Measurements from ENCODE around the gene DIPK1C. TPM values are rescaled to one million over a fixed set of nuclear protein-coding genes. Genes with fewer than 3 reads are reported as not detected.
A peak's percentile ranks its signal among the peaks of the same experiment; 100 is the strongest.

DIPK1C gene
- total RNA-seq, 1 donor from 2014 or later = 12.3 TPM

DNA sequence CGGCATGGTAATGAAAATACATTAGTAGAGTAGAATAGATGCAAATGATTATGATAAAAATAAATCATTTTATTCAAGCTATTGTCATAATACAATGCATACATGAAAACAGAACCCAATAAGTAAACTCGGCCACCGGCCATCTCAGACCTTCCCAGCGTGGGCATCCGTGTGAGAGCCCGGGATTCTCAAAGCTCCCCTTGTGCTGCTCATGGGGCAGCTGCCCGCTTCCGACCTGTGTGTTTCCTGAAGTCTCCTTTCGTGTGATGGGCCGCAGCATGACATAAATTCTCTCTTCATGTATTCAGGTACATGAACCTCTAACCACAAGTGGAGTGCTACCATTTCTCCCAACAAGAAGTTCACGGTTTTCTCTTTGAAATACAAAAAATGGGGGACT is 25.6 kb upstream of the DIPK1C start:
- no peak for DNase-seq

DNA sequence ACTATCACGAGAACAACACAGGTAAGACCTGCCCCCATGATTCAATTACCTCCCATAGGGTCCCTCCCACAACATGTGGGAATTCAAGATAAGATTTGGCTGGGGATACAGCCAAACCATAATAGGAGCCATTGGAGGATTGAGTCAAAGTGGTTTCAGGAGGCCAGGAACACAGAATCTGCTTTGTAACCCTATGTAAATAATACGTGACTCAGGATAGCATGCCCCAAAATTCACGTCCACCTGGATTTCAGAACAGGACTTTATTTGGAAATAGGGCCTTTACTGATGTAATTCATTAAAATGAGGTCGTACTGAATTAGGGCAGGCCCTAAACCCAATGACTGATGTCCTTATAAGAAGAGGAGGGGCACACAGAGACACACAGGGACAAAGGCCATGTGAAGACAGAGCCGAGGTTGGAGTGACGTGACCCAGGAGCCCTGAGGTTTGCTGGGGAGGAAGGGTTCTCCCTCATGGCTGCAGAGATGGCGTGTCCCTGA is 23.1 kb upstream of the DIPK1C start:
- no peak for DNase-seq

DNA sequence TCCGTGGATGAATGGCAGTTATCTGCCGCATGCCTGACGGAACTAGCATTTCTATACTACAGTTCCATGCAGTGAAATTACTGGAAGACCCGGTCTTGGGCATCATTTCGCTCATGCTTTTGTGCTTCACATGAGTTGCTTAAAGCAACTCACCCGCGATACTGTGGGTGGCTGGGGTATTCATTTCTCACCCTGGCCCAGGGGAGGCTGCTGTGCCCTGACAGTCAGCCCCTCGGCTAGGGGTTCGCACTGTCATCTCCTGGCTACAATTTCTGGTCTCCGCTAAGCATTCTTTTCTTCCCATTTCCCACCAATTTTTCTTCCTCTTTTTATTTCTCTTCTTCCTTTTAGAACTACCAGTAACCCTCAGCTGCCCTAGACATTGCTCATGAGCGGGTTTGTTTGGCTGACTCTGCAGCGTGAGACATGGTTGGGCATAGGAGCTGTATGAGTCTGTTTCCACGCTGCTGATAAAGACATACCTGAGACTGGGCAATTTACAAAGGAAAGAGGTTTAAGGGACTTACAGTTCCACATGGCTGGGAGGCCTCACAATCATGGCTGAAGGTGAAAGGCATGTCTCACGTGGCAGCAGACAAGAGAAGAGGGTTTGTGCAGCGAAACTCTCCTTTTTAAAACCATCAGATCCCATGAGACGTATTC is 22.5 kb upstream of the DIPK1C start:
- no peak for DNase-seq

DNA sequence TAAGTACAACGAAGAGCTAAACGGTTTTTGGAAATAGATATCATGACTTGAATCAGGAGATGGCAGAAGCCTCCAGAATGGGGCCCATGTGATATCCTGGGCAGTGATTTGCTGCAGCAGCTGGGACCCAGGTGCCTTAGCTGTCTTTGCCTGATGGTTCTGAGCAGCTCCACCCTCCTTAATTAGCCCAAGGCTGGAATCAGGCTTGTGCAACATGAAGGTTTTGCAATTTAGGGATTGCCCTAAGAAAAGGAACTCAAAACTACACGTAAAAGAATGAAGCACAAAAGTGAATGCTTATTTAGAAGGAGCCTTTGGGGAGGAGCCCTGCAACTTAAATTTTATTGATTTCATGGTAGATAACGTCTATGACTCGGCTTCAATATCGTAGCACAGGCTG is 21.8 kb upstream of the DIPK1C start:
- DNase-seq = no peak

DNA sequence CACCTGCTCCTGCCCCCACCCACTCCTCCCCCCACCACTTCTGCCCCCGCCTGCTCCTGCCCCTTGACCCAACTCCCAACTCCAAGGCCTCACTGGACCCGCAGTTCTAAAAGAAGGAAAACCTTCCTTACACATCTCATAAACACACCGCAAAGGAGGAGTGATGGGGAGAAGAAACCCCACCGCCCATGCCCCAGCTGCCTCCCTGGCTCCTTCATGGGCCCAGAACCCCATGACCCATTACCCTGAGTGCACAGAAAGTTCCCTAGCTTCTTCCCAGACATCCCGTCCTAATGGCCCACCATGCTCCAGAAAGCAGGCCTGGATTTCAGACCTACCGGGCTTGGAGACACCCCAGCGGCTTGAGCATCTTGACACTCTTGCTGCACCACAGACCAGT is 21.2 kb upstream of the DIPK1C start:
- DNase-seq = no peak

GRCh38 chr18:74477771-74478170 is 20.7 kb upstream of the DIPK1C start:
- DNase-seq = no peak

- no peak for DNase-seq
These were observed 19.0 kb upstream of the DIPK1C start for GRCh38 chr18:74476140-74476539.

DNA sequence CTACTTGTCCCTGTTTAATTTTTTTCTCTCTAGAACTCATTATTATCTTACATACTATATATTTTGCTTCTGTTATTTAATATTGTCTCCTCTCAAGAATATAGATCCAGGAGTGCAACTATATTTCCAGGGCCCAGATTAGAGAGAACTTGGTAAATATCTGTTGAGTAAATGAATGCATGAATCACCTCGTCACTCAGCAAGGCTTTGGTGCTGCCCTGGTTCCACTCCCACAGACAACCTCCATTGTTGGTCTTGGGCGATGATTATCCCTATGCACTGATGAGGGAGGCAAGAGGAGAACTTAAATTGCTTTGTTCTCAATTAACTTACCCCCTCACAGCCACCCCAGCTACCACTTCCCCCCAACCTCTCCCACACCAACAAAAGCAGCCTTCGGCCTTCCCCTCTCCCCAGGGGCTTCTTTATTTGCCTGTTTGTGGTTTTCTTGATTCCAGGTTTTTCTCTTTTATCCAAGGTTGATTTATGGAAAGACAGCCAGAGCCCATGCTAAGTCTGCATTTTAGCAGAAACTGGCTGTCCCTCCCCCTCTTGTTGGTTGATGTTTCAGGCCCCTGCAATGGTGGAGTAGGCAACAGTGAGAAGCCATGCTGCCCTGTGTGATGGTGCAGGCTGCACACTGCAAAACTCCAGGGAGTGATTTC is 17.0 kb upstream of the DIPK1C start:
- DNase-seq = no peak

GRCh38 chr18:74472312-74472711 is 15.2 kb upstream of the DIPK1C start:
- DNase-seq = no peak

DNA sequence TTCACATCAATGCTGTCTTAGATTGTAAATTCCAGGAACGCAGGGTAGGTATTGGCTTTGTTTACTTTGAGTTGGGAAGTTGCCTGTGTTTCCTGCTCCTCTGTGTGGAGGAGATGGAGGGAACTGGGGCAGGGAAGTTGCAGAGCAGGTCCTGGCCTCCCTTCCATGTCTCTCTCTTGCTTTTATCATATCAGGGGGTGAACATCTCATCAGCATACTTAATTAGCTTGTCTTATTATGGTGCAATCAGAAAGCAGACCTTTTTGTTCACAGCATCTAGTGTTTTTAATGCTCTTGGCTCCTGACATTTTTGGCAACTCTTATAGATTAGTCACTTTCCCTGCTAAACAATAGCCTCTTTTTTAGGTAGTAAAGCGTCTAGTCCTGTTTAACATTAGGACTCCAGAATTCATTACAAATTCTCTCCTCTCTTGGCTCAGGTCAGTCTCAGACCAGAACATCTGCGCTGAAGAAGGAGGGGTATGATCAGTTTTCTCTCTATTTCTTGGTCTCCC is 11.5 kb upstream of the DIPK1C start:
- DNase-seq = no peak

DNA sequence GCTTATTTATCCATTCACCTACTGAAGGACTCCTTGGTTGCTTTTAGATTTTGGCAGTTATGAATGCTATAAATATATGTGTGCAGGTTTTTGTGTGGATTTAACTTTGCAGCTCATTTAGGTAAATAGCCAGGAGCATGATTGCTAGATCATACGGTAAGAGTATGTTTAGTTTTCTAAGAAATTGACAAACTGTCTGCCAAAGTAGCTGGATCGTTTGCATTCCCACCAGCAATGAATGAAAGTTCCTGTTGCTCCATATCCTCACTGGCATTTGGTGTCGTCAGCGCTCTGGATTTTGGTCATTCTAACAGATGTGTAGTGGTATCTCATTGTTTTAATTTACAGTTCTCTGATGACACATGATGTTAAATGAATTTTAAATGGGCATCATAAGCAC is 8.7 kb upstream of the DIPK1C start:
- no peak for DNase-seq

DNA sequence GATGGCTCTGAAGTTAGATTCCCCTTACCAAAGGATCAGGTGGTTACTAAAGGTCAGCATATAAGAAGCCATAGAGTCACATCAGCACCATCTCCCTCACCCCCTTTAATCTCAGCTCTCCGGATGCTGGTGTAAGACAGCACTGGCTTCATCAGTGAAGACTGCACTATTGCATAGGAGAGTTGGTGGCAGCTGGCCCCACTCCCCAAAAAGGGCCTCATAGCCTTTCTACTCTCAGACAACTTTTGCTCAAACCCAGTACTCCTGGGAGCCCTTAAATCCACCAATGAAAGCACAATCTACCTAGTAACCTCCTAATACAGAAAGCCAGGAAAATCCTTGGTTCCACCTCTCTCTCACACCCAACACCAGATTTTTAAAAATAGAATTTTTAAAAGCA is 6.9 kb upstream of the DIPK1C start:
- no peak for DNase-seq

DNA sequence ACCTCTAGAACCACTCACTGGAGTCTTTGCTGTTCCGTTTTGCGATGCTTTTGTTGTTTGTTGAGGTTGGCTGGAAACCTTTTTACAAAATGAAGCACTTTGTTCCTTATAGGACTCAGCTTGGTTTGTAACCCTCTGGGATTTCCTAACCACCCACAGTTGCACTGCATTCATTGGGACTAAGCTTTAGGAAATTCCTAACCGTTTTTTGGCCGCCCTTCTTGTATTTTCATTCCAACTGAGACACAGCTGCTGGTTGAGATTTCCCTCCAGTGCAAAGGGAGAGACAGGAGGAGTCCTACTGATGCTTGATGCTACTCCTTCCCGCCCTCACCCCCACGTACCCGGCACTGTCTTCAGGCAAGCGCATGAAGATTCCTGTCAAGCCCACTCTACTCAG is 6.1 kb upstream of the DIPK1C start:
- no peak for DNase-seq

- DNase-seq = no peak
These were observed 3.7 kb upstream of the DIPK1C start for GRCh38 chr18:74460825-74461224.

DNA sequence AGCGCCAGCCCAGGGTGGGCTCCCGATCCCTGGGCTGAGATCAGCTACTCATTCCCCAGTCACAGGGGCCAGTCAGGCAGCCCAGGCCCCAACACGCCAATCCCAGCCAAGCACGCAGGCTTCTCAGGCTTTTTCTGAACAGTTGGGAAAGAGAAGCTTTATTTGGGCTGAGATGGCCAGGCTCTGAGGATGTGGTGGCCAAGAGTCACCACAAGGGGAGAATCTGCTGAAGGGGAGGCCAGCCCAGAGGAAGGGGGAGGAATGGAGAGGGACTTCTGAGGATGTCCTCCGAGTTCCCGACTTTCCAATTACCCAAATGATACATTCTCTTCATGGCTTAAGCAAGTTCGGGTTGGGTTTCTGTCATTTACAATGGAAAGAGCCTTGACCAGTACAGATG is 2.8 kb upstream of the DIPK1C start:
- no peak for DNase-seq

- DNase-seq = peak; percentile 67
These were observed 765 bp upstream of the DIPK1C start for GRCh38 chr18:74457725-74458421.

DNA sequence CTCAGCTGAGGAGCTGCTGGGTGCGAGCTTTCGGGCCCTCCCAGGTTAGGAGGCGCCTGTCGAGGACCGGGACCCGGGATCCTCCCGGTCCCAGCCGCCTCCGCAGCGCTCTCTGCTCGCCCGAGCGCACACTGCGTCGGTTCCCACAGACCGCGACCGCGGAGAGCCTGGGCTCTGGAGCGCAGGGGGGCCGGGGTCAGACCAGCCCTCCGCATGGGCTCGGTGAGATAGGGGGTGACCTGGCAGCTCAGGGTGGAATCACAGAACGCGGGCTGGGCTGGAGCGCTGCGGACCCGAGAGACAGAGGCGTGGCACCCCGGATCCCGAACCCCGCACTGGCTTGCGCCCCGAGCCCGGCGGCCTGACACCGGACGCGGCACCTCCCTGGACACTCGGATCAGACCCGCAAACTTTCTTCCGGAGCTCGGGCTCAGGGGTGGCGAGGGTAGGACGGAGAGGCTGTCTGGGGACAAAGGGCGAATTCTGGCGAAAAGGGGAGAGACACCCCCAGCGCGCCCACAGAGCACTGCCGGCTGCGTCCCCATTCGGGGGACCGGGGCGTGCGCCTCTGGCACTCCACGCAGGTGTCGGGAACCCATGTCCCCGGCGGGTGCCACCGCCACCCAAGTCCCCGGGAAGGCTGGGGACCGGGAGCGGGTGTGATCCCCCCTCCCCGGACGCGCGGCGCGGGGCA is 612 bp downstream of the DIPK1C start:
- DNase-seq = no peak

- no peak for DNase-seq
These were observed 1.1 kb downstream of the DIPK1C start for GRCh38 chr18:74456017-74456348.

DNA sequence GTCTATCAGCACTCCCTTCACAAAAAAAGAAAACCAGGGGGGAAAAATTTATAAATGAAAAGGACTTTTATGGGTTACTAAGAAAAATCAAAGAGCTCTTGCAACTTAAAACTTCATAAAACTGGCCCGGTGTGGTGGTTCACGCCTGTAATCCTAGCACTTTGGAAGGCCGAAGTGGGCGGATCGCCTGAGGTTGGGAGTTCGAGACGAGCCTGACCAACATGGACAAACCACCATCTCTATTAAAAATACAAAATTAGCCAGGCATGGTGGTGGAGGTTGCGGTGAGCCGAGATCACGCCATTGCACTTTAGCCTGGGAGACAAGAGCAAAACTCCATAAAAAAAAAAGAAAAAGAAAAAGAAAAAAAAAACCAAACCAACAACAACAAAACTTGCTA is 1.7 kb downstream of the DIPK1C start:
- no peak for DNase-seq

DNA sequence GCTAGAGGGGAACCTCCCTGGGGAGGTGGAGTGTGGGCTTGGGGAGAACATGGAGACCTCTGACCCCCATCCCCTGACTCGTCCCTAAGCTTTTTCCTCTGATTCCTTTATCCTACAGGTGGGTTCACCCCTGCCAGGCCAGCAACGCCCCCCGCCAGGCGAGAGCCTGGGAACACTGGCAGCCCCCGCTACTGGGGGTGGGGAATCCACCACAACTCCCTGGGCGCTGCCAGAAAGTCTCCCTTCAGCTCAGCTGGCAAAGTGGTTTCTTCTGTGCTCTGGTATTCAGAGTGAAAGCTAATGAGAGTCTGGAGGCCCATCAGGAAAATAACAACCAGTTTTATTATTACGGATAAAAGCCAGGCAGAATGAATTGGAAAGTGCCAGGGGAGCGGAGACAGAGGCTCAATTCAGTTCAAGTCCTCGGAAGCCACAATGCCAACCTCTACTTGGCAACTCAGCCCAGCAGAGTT is 2.8 kb downstream of the DIPK1C start:
- peak; percentile 36 for DNase-seq

DNA sequence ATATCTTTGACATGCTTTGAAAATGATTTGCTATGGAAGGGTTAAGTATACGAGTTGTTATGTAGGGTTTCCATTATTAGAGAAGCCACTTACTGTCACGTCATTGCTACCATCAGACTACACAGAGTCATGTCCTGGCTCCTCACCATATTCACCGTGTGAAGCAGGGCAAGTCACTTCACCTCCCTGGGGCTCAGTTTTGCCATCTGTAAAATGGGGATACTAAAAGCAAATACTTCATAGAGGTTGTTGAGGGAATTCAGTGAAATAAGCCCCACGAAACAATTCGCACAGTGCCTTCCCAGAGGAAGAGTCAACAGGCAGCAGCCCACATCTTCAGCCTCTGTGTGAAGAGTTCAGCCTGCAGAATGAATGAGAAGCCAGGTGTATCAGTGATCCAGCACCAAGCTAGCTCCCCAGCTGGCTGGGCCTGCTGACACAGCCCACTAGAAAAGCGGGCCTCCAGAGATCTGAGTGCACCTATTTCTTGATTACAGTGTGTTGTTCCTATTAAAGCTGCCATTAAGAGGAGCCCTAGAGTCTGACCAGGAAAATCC is 3.4 kb downstream of the DIPK1C start:
- DNase-seq = no peak

GRCh38 chr18:74453016-74453566 is 4.0 kb downstream of the DIPK1C start:
- DNase-seq = no peak
